Keratinocyte (primary cell): ENCODE results near the gene UNC13A. TPM values are rescaled to one million over a fixed set of nuclear protein-coding genes. Genes with fewer than 3 reads are reported as not detected.

Source experiments
- DNase-seq: peaks from one replicate; pipeline ENCODE4 v3.0.0-alpha.2; 2011; ENCODE audit warnings: low read depth, missing footprints, low spot score
- FAIRE-seq: peaks from 2 replicates; lab custom pipeline; 2011; peaks lifted over from hg19 to GRCh38; lab: Jason Lieb, UNC
- H2AFZ ChIP-seq: 2 replicates; pipeline ENCODE4 v1.6.0; 2012; ENCODE audit warnings: low read length, control low read depth, inconsistent platforms; ENCODE audit not compliant: control insufficient read depth
- H3K27ac ChIP-seq: 2 replicates; pipeline ENCODE4 v1.5.1; 2011; ENCODE audit warnings: low read length; ENCODE audit not compliant: control insufficient read depth, insufficient read depth
- H3K27me3 ChIP-seq: 3 replicates; pipeline ENCODE4 v1.6.0; 2011; ENCODE audit warnings: low read length; ENCODE audit not compliant: control insufficient read depth, insufficient read depth; ENCODE audit errors: extremely low read depth
- H3K36me3 ChIP-seq, 2 experiments: 2 replicates in 1 of 2; 3 replicates in 1 of 2; pipeline ENCODE4 v1.5.1; 2011; ENCODE audit warnings: low read length in 2 of 2, mild to moderate bottlenecking in 1 of 2; ENCODE audit not compliant: control insufficient read depth in 2 of 2, insufficient read depth in 2 of 2; ENCODE audit errors: extremely low read depth in 1 of 2
- H3K4me1 ChIP-seq: 3 replicates; pipeline ENCODE4 v1.5.1; 2011; ENCODE audit warnings: low read length; ENCODE audit not compliant: control insufficient read depth, insufficient read depth; ENCODE audit errors: extremely low read depth
- H3K4me2 ChIP-seq: 3 replicates; pipeline ENCODE4 v1.6.0; 2011; ENCODE audit warnings: low read depth, low read length; ENCODE audit not compliant: control insufficient read depth, insufficient read depth; ENCODE audit errors: extremely low read depth
- H3K4me3 ChIP-seq, 3 experiments: fragments of 200-600 bp in 1 of 3; sonication (generic) in 1 of 3; 2 replicates in 2 of 3; 3 replicates in 1 of 3; pipeline ENCODE4 v1.5.1; 2011 to 2016; ENCODE audit warnings: low read length in 3 of 3, mild to moderate bottlenecking in 3 of 3, control low read depth in 2 of 3, inconsistent platforms in 1 of 3, low read depth in 1 of 3, mixed read lengths in 1 of 3, mixed run types in 1 of 3, moderate library complexity in 1 of 3; ENCODE audit not compliant: control insufficient read depth in 2 of 3, insufficient read depth in 2 of 3; ENCODE audit errors: extremely low read depth in 1 of 3
- H3K79me2 ChIP-seq: 2 replicates; pipeline ENCODE4 v1.6.0; 2012; ENCODE audit warnings: low read length; ENCODE audit not compliant: control insufficient read depth, insufficient read depth
- H3K9ac ChIP-seq: 3 replicates; pipeline ENCODE4 v1.6.0; 2011; ENCODE audit warnings: low read length; ENCODE audit not compliant: control insufficient read depth, insufficient read depth; ENCODE audit errors: extremely low read depth
- H3K9me1 ChIP-seq: 3 replicates; pipeline ENCODE4 v1.6.0; 2011; ENCODE audit warnings: low read length; ENCODE audit not compliant: control insufficient read depth, insufficient read depth; ENCODE audit errors: extremely low read depth
- H3K9me3 ChIP-seq: 2 replicates; pipeline ENCODE4 v1.5.1; 2012; ENCODE audit warnings: low read depth, low read length; ENCODE audit not compliant: control insufficient read depth
- H4K20me1 ChIP-seq: 3 replicates; pipeline ENCODE4 v1.6.0; 2011; ENCODE audit warnings: low read length; ENCODE audit not compliant: control insufficient read depth, insufficient read depth; ENCODE audit errors: extremely low read depth
- EZH2 ChIP-seq: IDR thresholded peaks from one replicate; pipeline ENCODE4 v1.6.1; 2012; ENCODE audit warnings: inconsistent platforms, mild to moderate bottlenecking, low read length, moderate library complexity
- dilution Hi-C: fragments of 300-500 bp; cut with MboI; formaldehyde crosslinking; loops from one replicate; pipeline ENCODE4 v1.7.0; 2020; ENCODE audit warnings: low sequenced_read_pairs; ENCODE audit not compliant: extremely low pct_ligation_motif_present
- polyA plus RNA-seq, 5 experiments: library from polyadenylated mRNA; depleted of rRNA in 3 of 5; stranded (reverse) in 3 of 5; stranded (forward) in 1 of 5; unstranded in 1 of 5; fragments of >200 nt; gene quantifications; 1 replicate in 1 of 5; 2 replicates in 3 of 5; 3 replicates in 1 of 5; pipeline versions ENCODE4 v1.2.1 to v1.2.3, GENCODE V29; 2011 to 2012; ENCODE audit warnings: missing spikeins in 2 of 5, low read depth in 1 of 5, low replicate concordance in 1 of 5
- TF ChIP-seq, protein P1 (sequence below), 3 experiments: IDR thresholded peaks in 1 of 3; conservative IDR thresholded peaks in 1 of 3; optimal IDR thresholded peaks in 1 of 3; 2 replicates in 2 of 3; 3 replicates in 1 of 3; pipeline versions ENCODE3 to v1.5.1; 2011; ENCODE audit warnings: low read length in 3 of 3, mild to moderate bottlenecking in 3 of 3, moderate library complexity in 2 of 3, control low read depth in 1 of 3, inconsistent platforms in 1 of 3; ENCODE audit not compliant: insufficient read depth in 2 of 3; ENCODE audit errors: extremely low read depth in 1 of 3

Gene UNC13A
- polyA plus RNA-seq, 1 donor (not counting 4 experiments of a cell fraction or from before 2014, with no cell fraction given): under 0.01 TPM

- H3K9ac ChIP-seq: no peak overlapping the region
- H3K27ac ChIP-seq: no peak overlapping the region
- FAIRE-seq (no peak), DNase-seq (no peak)
- H3K79me2 ChIP-seq: no peaks in the 10 kb centered on the region
- H3K4me1 ChIP-seq: no peaks in the 10 kb centered on the region
- H3K9me1 ChIP-seq: no peaks in the 10 kb centered on the region
- no peaks in the 10 kb centered on the region for H3K36me3 ChIP-seq
- no peak overlapping the region for H3K4me3 ChIP-seq
- dilution Hi-C loops: no loop called here
- H2AFZ ChIP-seq: no peak overlapping the region
- H3K27me3 ChIP-seq: no peaks in the 10 kb centered on the region
- TF ChIP-seq, protein P1, sequence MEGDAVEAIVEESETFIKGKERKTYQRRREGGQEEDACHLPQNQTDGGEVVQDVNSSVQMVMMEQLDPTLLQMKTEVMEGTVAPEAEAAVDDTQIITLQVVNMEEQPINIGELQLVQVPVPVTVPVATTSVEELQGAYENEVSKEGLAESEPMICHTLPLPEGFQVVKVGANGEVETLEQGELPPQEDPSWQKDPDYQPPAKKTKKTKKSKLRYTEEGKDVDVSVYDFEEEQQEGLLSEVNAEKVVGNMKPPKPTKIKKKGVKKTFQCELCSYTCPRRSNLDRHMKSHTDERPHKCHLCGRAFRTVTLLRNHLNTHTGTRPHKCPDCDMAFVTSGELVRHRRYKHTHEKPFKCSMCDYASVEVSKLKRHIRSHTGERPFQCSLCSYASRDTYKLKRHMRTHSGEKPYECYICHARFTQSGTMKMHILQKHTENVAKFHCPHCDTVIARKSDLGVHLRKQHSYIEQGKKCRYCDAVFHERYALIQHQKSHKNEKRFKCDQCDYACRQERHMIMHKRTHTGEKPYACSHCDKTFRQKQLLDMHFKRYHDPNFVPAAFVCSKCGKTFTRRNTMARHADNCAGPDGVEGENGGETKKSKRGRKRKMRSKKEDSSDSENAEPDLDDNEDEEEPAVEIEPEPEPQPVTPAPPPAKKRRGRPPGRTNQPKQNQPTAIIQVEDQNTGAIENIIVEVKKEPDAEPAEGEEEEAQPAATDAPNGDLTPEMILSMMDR (optimal IDR thresholded peaks at IDR 0.05 in 1 of 3, IDR thresholded peaks at IDR 0.05 in 1 of 3, conservative IDR thresholded peaks at IDR 0.05 in 1 of 3; ENCODE audit: extremely low read depth in 1 of 3, insufficient read depth in 2 of 3, low read length in 3 of 3): peak; percentile 69 to 90 (median 71)
- TF ChIP-seq EZH2: no peak
- H3K4me2 ChIP-seq: no peak overlapping the region
- H3K9me3 ChIP-seq: no peaks in the 10 kb centered on the region
- H4K20me1 ChIP-seq: no peaks in the 10 kb centered on the region
These were observed 15.8 kb upstream of the UNC13A start for GRCh38 chr19:17703824-17704463.

GRCh38 chr19:17695198-17695597, 7.0 kb upstream of the UNC13A start:
- H3K27me3 ChIP-seq: no peaks in the 10 kb centered on the region
- H3K9ac ChIP-seq: no peak overlapping the region
- TF ChIP-seq, protein P1 (optimal IDR thresholded peaks at IDR 0.05 in 1 of 3, IDR thresholded peaks at IDR 0.05 in 1 of 3, conservative IDR thresholded peaks at IDR 0.05 in 1 of 3; ENCODE audit: extremely low read depth in 1 of 3, insufficient read depth in 2 of 3, low read length in 3 of 3): no peak
- no peak for TF ChIP-seq EZH2
- H3K4me2 ChIP-seq: no peak overlapping the region
- dilution Hi-C loops: no loop called here
- H2AFZ ChIP-seq: no peak overlapping the region
- H3K27ac ChIP-seq: no peak overlapping the region
- no peaks in the 10 kb centered on the region for H3K4me1 ChIP-seq
- H3K36me3 ChIP-seq: no peaks in the 10 kb centered on the region
- no peaks in the 10 kb centered on the region for H3K79me2 ChIP-seq
- FAIRE-seq (no peak), DNase-seq (no peak)
- no peaks in the 10 kb centered on the region for H3K9me3 ChIP-seq
- no peaks in the 10 kb centered on the region for H3K9me1 ChIP-seq
- no peaks in the 10 kb centered on the region for H4K20me1 ChIP-seq
- H3K4me3 ChIP-seq: no peak overlapping the region
